H1 (cell line): ENCODE data around the gene GNG13. TPM values are rescaled to one million over a fixed set of nuclear protein-coding genes. Genes with fewer than 3 reads are reported as not detected.

Experiments used
- EGR1 ChIP-seq: IDR thresholded peaks from 2 replicates; pipeline ENCODE4 v1.6.1; 2011; ENCODE audit warnings: low read depth, low read length, borderline replicate concordance
- PHF8 ChIP-seq: fragments of 200-600 bp; sonication (generic); conservative IDR thresholded peaks from 2 replicates; pipeline ENCODE4 v1.7.1; 2012; ENCODE audit warnings: low read depth, mild to moderate bottlenecking, inconsistent platforms, low read length, moderate library complexity
- RBBP5 ChIP-seq: IDR thresholded peaks from 2 replicates; pipeline ENCODE4 v1.7.1; 2012; ENCODE audit warnings: low read depth, mild to moderate bottlenecking, inconsistent platforms, low read length, moderate library complexity, borderline replicate concordance
- polyA plus RNA-seq, 7 experiments: library from polyadenylated mRNA; depleted of rRNA in 3 of 7; stranded (reverse) in 5 of 7; unstranded in 2 of 7; fragments of >200 nt in 5 of 7; fragments of 200-250 nt in 2 of 7; gene quantifications; 1 replicate in 5 of 7; 2 replicates in 1 of 7; 4 replicates in 1 of 7; pipeline versions ENCODE4 v1.2.1 to v1.2.3, GENCODE V29; 2011 to 2013; ENCODE audit warnings: missing spikeins in 2 of 7, mixed read lengths in 2 of 7
- total RNA-seq: library from RNA; stranded (reverse); fragmentation: NEBNext Ultra II Directional; extraction: Animal tissue kit (Norgen Biotek cat#: 25700); gene quantifications from 2 replicates; pipeline ENCODE4 v1.2.1, GENCODE V29; 2021
- TF ChIP-seq, protein P1 (sequence below): IDR thresholded peaks from 2 replicates; pipeline ENCODE4 v1.6.1; 2011; ENCODE audit warnings: low read length, improper control_type of control experiment

The GNG13 gene
- total and polyA plus RNA-seq, 2 of the 8 experiments (the other 6 are each of a cell fraction or from before 2014, with no cell fraction given): not detected

DNA sequence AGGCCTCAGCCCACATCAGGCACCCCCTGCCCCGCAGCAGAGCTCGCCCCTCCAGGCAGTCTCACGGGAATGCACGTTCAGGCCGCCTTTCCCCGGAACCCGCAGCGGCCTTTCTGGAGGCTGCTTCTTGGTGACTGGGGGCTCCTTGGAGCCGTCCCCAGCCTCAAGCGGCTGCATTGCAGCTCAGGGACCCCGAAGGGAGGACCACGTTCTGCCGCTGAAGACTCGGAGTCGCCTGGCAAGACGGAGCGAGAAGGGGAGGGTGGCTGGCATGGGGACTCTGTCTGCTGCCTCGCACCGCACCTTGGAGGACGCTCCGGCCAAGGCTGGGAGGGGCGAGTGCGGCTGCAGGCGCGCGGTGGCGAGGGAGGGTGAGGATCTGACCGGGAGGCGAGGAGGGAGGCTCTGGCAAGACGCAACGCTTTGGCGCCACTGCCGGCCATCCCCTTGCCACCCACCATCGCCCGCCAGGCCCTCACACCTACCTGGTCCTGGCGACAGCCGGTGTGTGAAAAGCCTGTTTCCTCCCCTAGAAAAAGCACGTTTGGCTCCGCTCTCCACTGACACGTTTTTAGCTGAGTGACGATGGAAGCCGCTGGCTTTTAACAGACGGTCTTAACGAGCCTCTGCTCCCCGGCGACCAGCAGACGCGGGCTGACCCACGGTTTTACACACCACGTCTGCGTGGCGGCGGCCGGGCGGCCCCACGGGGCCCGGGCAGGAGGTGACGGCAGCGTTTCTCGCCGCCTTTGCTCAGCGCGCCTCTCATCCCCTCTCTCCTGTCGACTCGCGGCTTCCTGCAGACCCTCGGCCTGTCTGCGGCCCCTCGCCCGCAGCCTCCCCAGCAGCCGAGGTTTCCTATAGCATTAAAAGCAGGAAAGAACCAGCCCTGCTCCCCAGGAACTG is 16.7 kb upstream of the GNG13 start (continued):
- TF ChIP-seq EGR1: no peak
- TF ChIP-seq PHF8: no peak
- TF ChIP-seq, protein P1, sequence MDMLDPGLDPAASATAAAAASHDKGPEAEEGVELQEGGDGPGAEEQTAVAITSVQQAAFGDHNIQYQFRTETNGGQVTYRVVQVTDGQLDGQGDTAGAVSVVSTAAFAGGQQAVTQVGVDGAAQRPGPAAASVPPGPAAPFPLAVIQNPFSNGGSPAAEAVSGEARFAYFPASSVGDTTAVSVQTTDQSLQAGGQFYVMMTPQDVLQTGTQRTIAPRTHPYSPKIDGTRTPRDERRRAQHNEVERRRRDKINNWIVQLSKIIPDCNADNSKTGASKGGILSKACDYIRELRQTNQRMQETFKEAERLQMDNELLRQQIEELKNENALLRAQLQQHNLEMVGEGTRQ: no peak
- no peak for TF ChIP-seq RBBP5
